COLO668 (cell line): Measurements from ENCODE around the gene KCTD20.
"Not testable (repeated sequence)": the region's sequence is repeated elsewhere in the genome, so short reads cannot be mapped to it uniquely, and the experiment has no call there.

Source experiments
- DNase-seq: peaks from one replicate; lab custom pipeline; 2025; ENCODE audit not compliant: unreplicated experiment; lab: John Stamatoyannopoulos, UW

KCTD20 gene

DNA sequence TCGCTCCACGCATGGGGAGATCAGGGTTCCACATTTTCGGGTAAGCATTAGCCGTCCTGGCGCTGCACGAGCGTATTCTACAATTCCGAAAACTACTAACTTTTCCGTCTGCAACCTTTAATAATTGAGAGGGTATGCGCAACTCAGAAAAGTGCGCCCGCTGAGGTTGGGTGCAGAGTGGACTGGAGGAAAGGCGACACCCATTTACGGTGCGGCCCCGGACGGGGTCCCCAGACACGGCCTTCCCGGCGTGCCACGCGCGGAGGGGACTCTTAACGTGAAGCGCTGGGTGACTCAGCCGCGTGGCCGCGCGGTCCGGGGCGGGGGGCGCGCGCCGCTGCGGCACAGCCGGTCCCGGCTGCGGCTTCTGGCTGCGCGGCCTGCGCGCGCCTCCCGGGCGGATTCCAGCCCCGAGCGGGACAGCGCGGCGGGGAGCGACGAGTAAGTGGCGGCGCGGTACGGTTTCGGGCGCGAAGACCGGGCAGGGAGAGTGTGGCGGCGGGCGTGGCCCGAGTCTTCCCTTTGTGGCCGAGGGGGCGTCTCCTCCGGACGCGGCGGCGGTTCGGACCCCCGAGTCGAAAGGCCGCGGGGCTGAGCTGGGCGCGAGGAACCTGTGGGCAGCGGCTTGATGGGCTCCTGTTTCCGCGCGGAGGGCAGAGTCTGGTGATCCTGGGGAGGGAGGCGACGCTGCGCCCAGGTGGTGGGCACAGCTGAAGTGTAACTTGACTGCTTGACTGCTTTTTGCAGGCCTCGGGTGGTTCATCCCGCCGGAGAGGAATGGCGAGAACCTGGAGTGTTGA, at the start of gene KCTD20, which contains the start of gene PXT1:
Gene KCTD20 (plus strand): TSS at position 330 of the 800 bp plus-strand sequence. CDS start 27,098 bp downstream, outside the sequence.
Gene PXT1 (minus strand): TSS at position 184 of the 800 bp plus-strand sequence. CDS start 16,772 bp downstream, outside the sequence.
- peak; percentile 89 for DNase-seq

DNA sequence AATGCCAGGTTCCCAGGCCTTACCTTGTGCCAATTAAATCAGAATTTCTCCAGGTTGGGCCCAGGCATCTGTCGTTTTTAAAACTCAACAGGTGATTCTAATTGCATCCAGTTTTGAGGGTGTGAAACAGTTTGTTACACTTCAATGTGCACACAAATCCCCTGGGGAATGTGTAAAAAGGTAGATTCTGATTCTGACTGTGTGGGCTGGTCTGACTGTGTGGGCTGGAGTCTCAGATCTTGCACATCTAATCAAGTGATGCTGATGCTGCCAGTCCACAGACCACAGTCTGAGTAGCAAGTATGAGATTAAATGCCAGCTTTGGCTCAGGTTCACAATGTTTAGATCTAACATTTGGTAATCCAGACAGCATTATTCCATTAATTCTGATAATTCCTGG, 42.8 kb upstream of the KCTD20 start:
- DNase-seq = no peak

DNA sequence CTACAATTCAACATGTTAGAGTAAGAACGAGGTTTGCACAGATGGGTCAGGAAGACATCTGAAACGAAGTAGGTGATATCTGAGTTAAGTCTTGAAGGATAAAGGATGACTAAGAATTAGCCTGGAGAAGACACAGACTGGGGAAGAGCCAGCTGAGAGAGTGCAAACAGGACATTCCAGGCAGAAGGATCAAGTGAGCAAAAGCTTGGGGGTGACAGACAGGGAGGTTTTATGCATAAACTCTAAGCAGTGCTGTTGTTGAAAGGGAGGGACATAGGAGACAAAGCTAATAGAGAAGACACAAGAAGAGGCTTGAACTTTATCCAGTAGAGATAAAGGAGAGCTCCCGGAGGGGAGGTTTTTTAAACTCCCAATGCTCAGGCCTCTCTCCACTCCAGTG, 40.3 kb upstream of the KCTD20 start:
- no peak for DNase-seq

DNA sequence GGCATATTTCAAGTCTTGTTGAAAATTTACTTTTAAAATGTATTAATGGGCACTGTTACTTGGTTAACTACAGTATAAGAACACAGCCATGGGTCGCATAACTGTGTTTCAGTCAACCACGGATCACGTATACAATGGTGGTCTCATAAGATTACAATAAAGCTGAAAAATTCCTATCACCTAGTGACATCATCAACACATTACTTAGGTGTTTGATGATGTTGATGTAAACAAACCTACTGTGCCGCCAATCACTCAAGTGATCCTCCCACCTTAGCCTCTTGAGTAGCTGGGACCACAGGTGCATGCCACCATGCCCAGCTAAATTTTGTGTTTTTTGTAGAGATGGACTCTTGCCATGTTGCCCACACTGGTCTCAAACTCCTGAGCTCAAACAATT, 38.6 kb upstream of the KCTD20 start:
- no peak for DNase-seq

DNA sequence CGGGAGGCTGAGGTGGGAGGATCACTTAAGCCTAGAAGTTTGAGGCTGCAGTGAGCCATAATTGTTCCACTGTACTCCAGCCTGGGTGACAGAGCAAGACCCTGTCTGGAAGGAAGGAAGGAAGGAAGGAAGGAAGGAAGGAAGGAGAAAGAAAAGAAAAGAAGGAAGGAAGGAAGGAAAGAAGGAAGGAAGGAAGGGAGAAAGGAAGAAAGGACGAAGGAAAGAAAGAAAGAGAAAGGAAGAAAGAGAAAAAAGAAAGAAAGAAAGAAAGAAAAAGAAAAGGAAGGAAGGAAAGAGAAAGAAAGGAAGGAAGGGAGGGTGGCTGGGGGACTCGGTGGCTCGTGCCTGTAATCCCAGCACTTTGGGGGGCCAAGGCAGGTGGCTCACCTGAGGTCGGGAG, 33.1 kb upstream of the KCTD20 start:
- not testable (repeated sequence) for DNase-seq

DNA sequence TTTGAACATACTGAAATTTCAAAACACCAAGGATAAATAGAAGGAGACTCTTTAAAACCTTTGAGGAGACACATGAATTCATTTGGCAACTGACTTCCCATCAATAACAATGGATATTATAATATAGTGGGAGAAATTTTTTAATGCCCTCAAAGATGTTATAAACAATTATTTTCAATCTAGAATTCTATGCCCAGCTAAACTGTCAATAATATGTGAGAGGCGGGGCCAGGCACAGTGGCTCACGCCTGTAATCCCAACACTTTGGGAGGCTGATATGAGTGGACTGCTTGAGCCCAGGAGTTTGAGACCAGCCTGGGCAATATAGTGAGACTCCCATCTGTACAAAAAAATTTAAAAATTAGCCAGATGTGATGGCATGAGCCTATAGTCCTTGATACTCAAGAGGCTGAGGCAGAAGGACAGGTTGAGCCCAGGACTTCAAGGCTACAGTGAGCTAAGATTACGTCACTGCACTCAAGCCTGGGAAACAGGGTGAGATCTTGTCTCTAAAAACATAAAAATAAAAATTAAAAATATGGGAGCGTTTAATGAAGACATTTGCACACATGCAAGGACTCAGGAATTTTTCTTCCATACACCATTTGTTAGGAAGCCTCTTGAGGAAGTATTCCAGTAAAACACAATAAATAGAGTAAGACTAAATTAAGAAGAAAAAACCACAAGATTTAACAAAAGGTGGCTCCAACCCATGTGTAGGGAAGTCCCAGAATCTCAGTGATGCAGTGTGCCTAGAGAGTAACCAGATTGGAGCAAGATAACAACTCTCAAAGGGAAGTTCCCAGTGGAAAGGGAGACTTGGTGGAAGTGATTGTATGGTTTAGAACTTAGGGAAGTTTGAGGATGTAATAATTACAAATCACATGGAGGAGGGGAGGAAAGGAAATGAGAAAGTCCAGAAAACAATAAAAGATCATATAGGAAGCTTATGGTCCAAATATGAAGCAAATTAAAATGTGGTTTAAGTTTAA, 29.0 kb upstream of the KCTD20 start:
- no peak for DNase-seq

DNA sequence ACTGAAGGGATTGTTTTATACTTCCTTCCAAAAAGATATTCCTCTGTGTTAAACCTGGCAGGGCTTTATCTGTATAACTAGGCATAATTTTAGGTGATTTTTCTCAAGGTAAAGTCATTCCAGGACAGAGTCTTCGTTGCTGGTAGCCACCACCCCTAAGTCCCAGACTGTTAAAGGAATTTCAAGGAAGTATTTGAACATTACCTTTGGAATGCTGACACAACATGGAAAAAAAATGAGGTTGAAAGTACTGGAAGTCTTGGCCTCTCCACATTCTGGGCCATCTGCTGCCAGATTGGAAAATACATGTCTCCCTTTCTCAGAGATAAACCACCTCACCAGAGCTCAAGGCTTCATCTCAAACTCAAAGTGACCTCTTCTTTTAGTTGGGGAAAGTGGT, 28.3 kb upstream of the KCTD20 start:
- DNase-seq = no peak

DNA sequence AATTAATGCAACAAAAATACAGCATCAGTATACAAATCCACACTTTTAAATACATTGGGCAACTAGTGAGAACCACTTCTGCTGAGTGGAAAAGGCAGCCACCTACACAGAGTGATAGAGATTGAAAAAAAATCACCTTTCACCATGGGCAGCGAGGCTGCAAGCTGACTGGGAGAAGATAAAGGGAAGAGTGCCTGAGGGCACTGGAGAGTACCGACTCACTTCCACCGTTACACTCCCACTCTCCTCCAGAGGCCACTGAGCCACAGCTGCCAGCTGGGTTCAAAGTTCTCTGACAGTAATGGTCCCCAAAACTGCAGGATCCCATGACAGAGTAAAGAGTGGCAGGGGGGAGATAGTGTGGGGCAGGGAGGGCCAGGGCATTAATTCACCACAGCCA, 24.2 kb upstream of the KCTD20 start:
- peak; percentile 10 for DNase-seq

DNA sequence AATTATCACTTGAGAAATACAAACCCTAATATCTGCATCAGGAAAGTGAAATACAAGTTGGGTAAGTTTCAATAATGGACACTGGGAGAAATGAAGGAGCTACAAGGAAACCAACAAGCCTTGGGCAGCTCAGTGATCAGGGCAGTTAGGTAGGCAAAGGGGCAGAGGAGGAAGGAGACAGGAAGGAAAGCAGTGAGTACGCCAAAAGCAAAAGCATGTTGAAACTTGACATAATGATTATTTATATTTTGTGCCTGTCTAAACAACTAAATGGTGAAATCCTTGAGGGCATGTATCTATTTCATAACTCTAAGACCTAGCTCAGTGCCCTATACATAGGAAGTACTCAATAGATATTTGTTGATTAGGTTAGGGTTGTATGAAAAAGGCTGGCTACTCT, 23.5 kb upstream of the KCTD20 start:
- DNase-seq = no peak

DNA sequence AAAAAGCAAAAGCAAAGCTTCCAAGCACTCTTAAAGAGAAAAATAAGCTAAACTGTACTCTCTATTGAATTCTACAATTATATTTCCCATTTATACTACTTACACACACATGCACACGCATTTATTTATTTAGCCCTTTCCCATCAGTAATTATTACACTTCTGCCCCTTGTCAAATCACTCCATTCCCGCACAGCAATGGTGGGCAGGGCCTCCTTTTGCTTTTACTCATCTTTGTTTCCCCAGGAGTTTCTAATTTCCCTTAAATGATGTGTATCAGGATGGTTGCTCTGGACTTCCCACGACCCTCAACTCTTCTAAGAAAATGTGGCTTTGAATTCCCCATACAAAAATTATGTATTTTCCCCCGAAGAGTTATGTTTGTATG, 20.1 kb upstream of the KCTD20 start:
- no peak for DNase-seq

DNA sequence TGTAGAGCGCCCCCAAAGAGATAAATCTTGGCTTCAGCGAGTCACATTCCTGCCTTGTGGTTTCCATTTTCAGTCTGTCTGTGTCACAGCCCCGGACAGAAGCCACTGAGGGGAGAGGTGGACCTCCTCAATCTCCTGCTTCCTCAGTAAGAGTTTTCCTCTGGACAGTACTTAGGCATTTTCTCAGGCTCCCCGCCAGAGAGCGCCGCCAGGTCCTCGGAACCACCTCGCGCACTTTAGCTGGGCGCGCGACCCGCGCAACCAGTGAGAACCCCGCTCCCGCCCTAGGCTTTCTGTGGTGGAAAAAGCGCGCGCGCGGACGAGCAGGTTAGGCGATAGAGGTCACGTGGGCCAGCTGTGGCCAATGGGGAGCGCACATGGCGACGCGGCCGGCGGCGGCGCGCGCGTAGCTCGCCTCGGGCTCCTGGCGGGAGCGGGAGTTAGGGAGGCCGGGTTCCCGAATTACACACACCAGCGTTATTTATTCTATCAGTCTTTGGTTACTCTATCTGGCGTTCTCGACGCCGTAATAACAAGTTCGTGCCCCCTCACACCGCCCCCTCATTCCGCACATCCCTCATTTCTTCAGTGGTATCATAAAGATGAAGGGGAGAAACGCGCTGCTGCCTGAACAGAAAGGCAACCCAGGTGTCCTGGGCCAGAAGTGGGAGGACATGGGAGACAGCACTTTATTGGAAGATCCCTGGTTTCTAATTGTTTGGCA, 19.5 kb upstream of the KCTD20 start:
- DNase-seq = peak; percentile 98

DNA sequence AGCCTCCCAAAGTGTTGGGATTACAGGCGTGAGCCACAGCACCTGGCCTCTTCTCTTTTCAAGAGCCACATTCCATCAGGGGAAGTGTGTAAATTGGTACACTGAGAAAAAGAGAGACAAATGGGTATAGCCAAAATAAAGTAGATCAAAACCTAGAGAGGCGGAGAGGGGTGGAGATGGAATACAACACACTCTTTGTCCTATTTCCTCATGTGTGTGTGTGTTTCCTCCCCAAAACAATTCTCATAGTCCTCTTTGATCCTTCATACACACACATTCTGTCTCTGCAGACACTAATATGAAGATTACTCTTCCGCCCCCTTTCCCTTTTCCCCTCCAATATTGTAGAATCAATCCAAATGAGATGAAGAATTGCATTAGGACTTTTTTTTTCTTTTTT, 16.2 kb upstream of the KCTD20 start:
- no peak for DNase-seq

DNA sequence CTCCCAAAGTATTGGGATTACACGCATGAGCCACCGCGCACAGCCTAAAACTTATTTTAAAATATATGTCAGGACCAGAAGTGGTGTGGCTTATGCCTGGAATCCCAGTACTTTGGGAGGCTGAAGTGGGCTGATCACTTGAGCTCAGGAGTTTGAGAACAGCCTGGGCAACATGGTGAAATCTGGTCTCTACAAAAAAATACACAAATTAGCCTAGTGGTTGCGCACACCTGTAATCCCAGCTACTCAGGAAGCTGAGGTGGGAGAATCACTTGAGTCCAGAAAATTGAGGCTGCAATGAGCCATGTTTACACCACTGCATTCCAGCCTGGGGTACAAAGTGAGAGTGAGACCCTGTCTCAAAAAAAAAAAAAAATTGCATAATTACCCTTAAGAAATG, 13.9 kb upstream of the KCTD20 start:
- DNase-seq = no peak

DNA sequence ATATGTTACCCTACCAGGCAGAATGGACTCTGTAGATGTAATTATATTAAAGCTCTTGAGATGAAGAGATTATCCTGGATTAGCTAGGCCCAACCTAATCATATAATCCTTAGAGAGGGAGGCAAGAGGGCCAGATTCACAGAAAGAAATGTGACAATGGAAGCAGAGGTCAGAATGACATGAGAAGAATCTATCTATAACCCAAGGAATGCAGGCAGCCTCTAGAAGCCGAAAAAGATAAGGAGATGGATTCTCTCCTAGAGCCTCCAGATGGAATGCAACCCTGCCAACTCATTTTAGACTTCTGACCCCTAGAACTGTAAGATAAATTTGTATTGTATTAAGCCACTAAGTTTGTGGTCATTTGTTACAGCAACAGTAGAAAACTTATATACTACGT, 12.4 kb upstream of the KCTD20 start:
- no peak for DNase-seq

DNA sequence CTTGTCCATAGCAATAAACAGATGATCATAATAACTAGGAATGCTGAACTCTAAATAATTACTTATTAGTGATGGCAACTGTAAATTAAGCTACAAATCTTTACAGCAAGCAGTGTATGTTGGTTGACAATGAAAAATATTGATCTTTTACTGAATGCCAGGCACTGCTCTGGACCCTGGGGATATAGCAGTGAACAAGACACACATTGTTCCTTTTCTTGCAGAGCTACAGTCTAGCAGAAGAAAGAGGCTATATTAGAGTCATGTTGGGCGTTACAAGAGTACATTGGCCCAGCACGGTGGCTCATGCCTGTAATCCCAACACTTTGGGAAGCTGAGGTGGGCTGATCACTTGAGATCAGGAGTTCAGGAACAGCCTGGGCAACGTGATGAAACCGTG, 11.6 kb upstream of the KCTD20 start:
- DNase-seq = no peak

DNA sequence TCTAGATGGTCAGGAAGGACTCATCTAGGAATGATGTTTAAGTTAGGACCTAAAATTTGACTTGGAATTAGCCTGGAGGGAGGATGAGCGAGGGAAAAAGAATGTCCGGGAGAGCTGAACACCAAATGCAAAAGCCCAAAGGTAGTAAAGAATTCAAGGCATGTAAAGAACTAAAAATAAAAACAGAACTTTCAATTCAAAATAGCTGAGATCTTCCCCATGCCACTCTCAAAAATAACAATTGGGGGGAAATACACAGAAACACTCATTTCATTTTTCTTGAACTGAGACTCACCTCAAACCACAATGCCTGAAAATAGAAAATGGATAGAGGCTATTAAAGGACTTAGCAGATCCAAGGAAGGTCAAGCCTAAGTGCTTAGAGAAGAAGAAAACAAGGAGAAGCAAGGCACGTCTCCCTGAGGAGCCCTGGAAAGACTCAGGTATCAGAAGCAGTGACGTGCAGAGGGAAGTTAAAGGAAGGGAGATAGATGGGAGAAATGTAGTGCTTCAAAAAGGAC, 10.6 kb upstream of the KCTD20 start:
- DNase-seq = no peak

DNA sequence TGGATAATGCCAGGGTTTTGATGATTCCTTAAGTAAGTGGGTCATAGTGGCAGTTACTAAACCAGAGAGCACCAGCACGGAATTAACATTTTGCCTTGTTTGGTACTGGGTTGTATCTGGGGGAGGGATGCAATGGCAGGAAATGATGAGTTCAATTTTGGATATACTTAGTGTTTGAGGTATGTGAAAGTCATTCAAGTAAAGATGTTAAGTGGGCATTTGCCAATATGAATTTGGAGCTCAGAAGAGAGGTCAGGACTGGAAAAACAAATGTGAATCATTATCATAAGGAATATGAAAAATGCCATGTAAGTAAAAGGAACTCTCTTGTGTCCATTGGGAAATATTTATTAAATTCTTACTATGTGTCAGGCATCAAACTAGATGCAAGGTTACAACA, 6.3 kb upstream of the KCTD20 start:
- no peak for DNase-seq

DNA sequence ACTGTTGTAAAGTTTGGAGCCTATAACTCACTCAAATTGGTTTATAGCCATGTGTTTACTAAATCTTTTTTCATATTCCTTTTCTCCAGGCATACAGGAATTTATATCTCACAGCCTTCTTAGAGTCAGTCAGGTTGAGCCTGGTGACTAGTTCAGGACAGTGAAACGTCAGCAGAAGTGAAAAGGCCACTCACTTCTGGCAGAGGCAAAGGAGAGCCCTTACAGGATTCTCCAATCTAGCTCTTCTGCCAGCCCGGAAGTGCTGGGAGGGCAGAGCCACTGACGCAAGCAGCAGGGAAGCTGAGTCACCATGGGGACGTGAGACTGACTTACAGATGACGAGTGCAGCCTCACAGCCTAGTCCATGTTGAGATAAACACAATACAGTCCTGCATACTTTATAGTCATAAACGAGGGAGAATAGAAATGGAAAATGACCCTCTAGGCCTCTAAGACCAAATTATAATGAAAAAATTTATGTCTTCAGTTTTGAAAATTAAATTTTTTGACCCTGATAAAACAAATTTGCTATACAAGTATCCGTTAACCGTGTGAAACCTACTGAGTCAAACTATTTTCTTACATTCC, 1.4 kb upstream of the KCTD20 start:
- peak; percentile 79 for DNase-seq

DNA sequence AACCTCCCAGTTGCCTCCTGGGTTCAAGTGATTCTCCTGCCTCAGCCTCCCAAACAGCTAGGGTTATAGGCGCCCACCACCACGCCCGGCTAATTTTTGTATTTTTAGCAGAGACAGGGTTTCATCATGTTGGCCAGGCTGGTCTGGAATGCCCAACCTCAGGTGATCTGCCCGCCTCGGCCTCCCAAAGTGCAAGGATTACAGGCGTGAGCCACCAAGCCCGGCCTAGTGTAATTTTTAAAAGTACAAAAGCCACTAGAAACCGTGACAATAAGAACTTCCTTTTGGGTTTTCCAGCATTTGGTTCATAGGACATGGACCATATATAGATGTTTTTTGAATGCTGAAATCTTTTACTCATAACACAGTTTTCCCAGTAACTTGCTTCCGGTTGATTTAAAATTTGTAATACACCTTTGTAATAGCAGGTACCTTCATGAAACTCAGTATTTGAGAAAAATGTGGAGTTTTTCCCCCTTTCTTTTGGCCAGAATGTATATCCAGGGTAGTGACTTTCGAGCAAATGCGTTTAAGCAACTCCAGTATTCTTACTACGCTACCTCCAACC, 613 bp upstream of the KCTD20 start:
- DNase-seq = no peak
